ENCODE results near the gene LEKR1. TPM values are rescaled to one million over a fixed set of nuclear protein-coding genes. Genes with fewer than 3 reads are reported as not detected.
"Not testable (repeated sequence)": the region's sequence is repeated elsewhere in the genome, so short reads cannot be mapped to it uniquely, and the experiment has no call there.

The LEKR1 gene
- total RNA-seq, 2 donors from 2014 or later: 0.75 to 2.8 TPM

DNA sequence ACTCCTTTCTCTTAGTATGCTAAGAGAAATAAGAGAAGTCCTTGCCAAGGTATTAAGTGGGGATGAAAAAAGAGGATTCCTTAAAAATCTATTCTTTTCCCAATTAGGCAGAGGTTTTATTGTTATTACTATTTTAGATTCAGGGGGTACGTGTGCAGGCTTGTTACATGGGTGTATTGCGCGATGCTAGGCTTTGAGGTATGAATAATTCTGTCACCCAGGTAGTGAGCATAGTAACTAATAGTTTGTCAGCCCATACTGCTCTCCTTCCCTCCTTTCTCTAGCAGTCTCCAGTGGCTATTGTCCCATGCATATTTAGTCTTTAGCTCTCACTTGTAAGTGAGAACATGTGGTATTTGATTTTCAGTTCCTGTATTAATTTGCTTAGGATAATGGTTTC lies 83.9 kb downstream of the LEKR1 start:
- Mint-ChIP-seq H3K4me3 (no peak overlapping the region), H3K27me3 (peaks cover 15% of the 10 kb centered on the region), H3K27ac (no peak overlapping the region), H3K36me3 (ENCODE audit: low read depth) (no peaks in the 10 kb centered on the region), H3K4me1 (no peaks in the 10 kb centered on the region)
- no peak for ATAC-seq
- DNase-seq: no peak
- no peaks in the 10 kb centered on the region for H3K9me3 ChIP-seq (ENCODE audit: control insufficient read depth, low read length, poor library complexity, severe bottlenecking)

GRCh38 chr3:156910831-156911230 lies 84.7 kb downstream of the LEKR1 start:
- ATAC-seq; H3K4me3 Mint-ChIP-seq; H3K36me3 Mint-ChIP-seq (ENCODE audit: low read depth); H3K27ac Mint-ChIP-seq; H3K9me3 ChIP-seq (ENCODE audit: control insufficient read depth, low read length, poor library complexity, severe bottlenecking); H3K4me1 Mint-ChIP-seq; DNase-seq: not testable (repeated sequence)
- H3K27me3 Mint-ChIP-seq: peaks cover 15% of the 10 kb centered on the region

DNA sequence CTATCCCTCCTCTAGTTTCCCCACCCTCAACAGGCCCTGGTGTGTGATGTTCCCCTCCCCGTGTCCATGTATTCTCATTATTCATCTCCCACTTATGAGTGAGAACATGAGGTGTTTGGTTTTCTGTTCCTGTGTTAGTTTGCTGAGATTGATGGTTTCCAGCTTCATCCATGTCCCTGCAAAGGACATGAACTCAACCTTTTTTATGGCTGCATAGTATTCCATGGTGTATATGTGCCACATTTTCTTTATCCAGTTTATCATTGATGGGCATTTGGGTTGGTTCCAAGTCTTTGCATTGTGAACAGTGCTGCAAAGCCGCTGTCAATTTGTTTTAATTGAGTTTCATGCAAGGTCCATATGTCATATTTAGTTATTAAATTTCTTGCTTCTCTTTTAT lies 88.1 kb downstream of the LEKR1 start:
- not testable (repeated sequence) for DNase-seq; ATAC-seq; H3K27ac Mint-ChIP-seq; H3K9me3 ChIP-seq (ENCODE audit: control insufficient read depth, low read length, poor library complexity, severe bottlenecking); H3K4me1 Mint-ChIP-seq; H3K4me3 Mint-ChIP-seq; H3K36me3 Mint-ChIP-seq (ENCODE audit: low read depth)
- peaks cover 13% of the 10 kb centered on the region for H3K27me3 Mint-ChIP-seq

- ATAC-seq: no peak
- H3K27ac Mint-ChIP-seq: no peak overlapping the region
- H3K27me3 Mint-ChIP-seq: peaks cover 7% of the 10 kb centered on the region
- no peaks in the 10 kb centered on the region for H3K36me3 Mint-ChIP-seq (ENCODE audit: low read depth)
- no peak overlapping the region for H3K4me3 Mint-ChIP-seq
- no peaks in the 10 kb centered on the region for H3K9me3 ChIP-seq (ENCODE audit: control insufficient read depth, low read length, poor library complexity, severe bottlenecking)
- no peaks in the 10 kb centered on the region for H3K4me1 Mint-ChIP-seq
- DNase-seq: no peak
Measured at GRCh38 chr3:156915372-156915771, 89.2 kb downstream of the LEKR1 start.

GRCh38 chr3:156918746-156919145 lies 92.6 kb downstream of the LEKR1 start:
- no peak for ATAC-seq

GRCh38 chr3:156919818-156920217 lies 93.7 kb downstream of the LEKR1 start:
- no peak for DNase-seq
- Mint-ChIP-seq H3K27ac (no peak overlapping the region), H3K4me1 (no peaks in the 10 kb centered on the region), H3K27me3 (peaks cover 4% of the 10 kb centered on the region), H3K36me3 (ENCODE audit: low read depth) (peaks cover 4% of the 10 kb centered on the region), H3K4me3 (no peak overlapping the region)
- ATAC-seq: no peak
- no peaks in the 10 kb centered on the region for H3K9me3 ChIP-seq (ENCODE audit: control insufficient read depth, low read length, poor library complexity, severe bottlenecking)

More at GRCh38 chr3:156918746-156919145, 92.6 kb downstream of the LEKR1 start:
- no peak for DNase-seq
- Mint-ChIP-seq H3K27ac (no peak overlapping the region), H3K36me3 (ENCODE audit: low read depth) (peaks cover 4% of the 10 kb centered on the region), H3K27me3 (peaks cover 4% of the 10 kb centered on the region), H3K4me3 (no peak overlapping the region), H3K4me1 (no peaks in the 10 kb centered on the region)
- H3K9me3 ChIP-seq (ENCODE audit: control insufficient read depth, low read length, poor library complexity, severe bottlenecking): no peaks in the 10 kb centered on the region

DNA sequence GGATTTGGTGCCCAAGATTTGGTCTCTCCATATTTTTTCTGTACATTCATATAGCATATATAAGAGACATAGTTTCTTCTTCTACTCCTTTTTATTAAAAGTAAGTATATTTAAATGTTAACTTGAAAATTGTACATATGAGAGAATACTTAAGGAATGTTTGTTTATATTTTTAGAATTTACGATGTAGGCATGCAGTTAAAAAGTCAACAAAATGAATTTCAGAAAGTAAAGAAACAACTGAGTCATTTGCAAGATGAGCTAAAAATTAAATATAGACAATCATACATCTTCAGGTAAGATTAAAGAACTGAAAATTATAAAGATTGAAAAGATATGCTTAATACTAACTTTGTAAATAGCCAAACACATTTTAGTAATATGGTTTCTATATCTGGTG lies 94.2 kb downstream of the LEKR1 start:
- Mint-ChIP-seq H3K27ac (no peak overlapping the region), H3K4me3 (no peak overlapping the region), H3K36me3 (ENCODE audit: low read depth) (peaks cover 4% of the 10 kb centered on the region), H3K27me3 (peaks cover 4% of the 10 kb centered on the region), H3K4me1 (no peaks in the 10 kb centered on the region)
- ATAC-seq (no peak), DNase-seq (no peak)
- H3K9me3 ChIP-seq (ENCODE audit: control insufficient read depth, low read length, poor library complexity, severe bottlenecking): no peaks in the 10 kb centered on the region

GRCh38 chr3:156923349-156923748 lies 97.2 kb downstream of the LEKR1 start:
- Mint-ChIP-seq H3K4me1 (no peaks in the 10 kb centered on the region), H3K4me3 (no peak overlapping the region), H3K36me3 (ENCODE audit: low read depth) (peaks cover 4% of the 10 kb centered on the region), H3K27ac (no peak overlapping the region), H3K27me3 (peaks cover 7% of the 10 kb centered on the region)
- ATAC-seq: no peak
- DNase-seq: no peak
- H3K9me3 ChIP-seq (ENCODE audit: control insufficient read depth, low read length, poor library complexity, severe bottlenecking): no peaks in the 10 kb centered on the region

DNA sequence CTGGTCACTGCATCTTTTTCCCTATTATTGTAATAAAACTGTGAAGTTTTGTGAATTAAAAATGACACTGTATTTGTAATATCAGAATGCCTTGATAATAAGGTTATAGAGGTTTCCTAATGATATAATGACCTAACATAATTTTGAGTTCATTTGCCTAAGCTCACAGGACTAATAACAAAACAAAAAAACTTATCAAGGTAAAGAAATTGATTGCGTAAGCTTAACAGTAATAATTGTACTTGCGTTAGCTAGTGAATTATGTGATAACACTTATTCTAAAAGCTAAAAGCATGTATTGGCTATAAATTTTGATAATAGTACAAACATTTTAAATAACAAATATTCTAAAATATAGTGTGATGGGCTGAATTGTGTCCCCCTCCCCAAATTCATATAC lies 112.6 kb downstream of the LEKR1 start:
- H3K27me3 Mint-ChIP-seq: peaks cover 10% of the 10 kb centered on the region

GRCh38 chr3:156939315-156939714 lies 113.2 kb downstream of the LEKR1 start:
- DNase-seq (no peak), ATAC-seq (no peak)

More for the DNA sequence above, 112.6 kb downstream of the LEKR1 start:
- DNase-seq (no peak), ATAC-seq (no peak)
- no peak overlapping the region for H3K4me3 Mint-ChIP-seq
- H3K9me3 ChIP-seq (ENCODE audit: control insufficient read depth, low read length, poor library complexity, severe bottlenecking): no peaks in the 10 kb centered on the region
- no peak overlapping the region for H3K27ac Mint-ChIP-seq
- peaks cover 3% of the 10 kb centered on the region for H3K4me1 Mint-ChIP-seq
- H3K36me3 Mint-ChIP-seq (ENCODE audit: low read depth): no peaks in the 10 kb centered on the region

GRCh38 chr3:156941311-156941710 lies 115.2 kb downstream of the LEKR1 start:
- no peak overlapping the region for H3K4me3 Mint-ChIP-seq
- no peak overlapping the region for H3K27ac Mint-ChIP-seq
- DNase-seq: no peak
- H3K36me3 Mint-ChIP-seq (ENCODE audit: low read depth): no peaks in the 10 kb centered on the region
- H3K4me1 Mint-ChIP-seq: peaks cover 3% of the 10 kb centered on the region
- no peaks in the 10 kb centered on the region for H3K9me3 ChIP-seq (ENCODE audit: control insufficient read depth, low read length, poor library complexity, severe bottlenecking)
- no peak for ATAC-seq
- H3K27me3 Mint-ChIP-seq: peaks cover 10% of the 10 kb centered on the region

More at GRCh38 chr3:156939315-156939714, 113.2 kb downstream of the LEKR1 start:
- H3K9me3 ChIP-seq (ENCODE audit: control insufficient read depth, low read length, poor library complexity, severe bottlenecking): no peaks in the 10 kb centered on the region
- H3K36me3 Mint-ChIP-seq (ENCODE audit: low read depth): no peaks in the 10 kb centered on the region
- H3K27ac Mint-ChIP-seq: no peak overlapping the region
- H3K4me3 Mint-ChIP-seq: no peak overlapping the region
- peaks cover 10% of the 10 kb centered on the region for H3K27me3 Mint-ChIP-seq
- H3K4me1 Mint-ChIP-seq: peaks cover 3% of the 10 kb centered on the region

GRCh38 chr3:156948402-156949210 lies 122.5 kb downstream of the LEKR1 start:
- peaks cover 22% of the 10 kb centered on the region for H3K27me3 Mint-ChIP-seq
- H3K36me3 Mint-ChIP-seq (ENCODE audit: low read depth): peaks cover 6% of the 10 kb centered on the region
- H3K4me1 Mint-ChIP-seq: no peaks in the 10 kb centered on the region
- DNase-seq (no peak), ATAC-seq (no peak)
- H3K9me3 ChIP-seq (ENCODE audit: control insufficient read depth, low read length, poor library complexity, severe bottlenecking): no peaks in the 10 kb centered on the region
- no peak overlapping the region for H3K4me3 Mint-ChIP-seq
- no peak overlapping the region for H3K27ac Mint-ChIP-seq

DNA sequence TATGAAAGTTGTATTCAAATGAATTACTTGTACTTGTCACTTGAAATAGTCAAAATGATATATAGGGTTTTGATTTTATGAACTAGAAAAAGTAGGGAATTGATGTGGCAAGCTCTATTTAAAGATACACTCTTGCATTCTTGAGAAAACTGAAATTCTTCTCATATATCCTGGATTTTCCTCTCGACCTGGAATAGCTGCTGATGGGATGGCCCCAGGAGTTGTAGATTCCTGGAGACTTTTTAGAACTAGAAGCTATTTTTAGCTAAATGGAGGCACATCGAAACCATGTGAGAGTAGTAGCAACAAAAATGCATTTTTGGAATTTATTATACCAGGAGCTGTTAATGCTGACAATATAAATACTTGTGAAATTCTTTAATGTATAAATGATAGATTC lies 125.9 kb downstream of the LEKR1 start:
- H3K27ac Mint-ChIP-seq: no peak overlapping the region
- ATAC-seq: no peak

DNA sequence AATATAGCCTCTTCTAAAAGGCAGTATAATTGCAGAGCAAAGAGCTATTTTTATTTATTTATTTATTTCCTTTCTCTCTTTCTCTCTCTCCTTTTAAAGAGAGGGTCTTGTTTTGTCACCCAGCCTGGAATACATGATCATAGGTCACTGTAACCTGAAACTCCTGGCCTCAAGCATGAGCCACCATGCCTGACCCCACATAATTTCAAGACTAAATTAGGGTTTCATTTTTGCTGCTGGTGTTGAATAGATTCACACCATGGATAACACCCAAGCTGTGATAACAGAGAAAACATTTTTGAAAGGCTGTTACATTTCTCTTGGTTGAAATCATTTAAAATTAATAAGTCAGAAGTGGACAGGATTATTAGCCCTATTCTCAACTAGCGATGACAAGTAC lies 131.6 kb downstream of the LEKR1 start:
- no peak for ATAC-seq

More for the DNA sequence above, 125.9 kb downstream of the LEKR1 start:
- H3K9me3 ChIP-seq (ENCODE audit: control insufficient read depth, low read length, poor library complexity, severe bottlenecking): no peaks in the 10 kb centered on the region
- Mint-ChIP-seq H3K36me3 (ENCODE audit: low read depth) (peaks cover 5% of the 10 kb centered on the region), H3K27me3 (peaks cover 29% of the 10 kb centered on the region), H3K4me1 (no peaks in the 10 kb centered on the region), H3K4me3 (no peak overlapping the region)
- DNase-seq: no peak

More for the DNA sequence above, 131.6 kb downstream of the LEKR1 start:
- Mint-ChIP-seq H3K27me3 (peaks cover 12% of the 10 kb centered on the region), H3K36me3 (ENCODE audit: low read depth) (no peaks in the 10 kb centered on the region), H3K4me1 (peaks cover 2% of the 10 kb centered on the region), H3K27ac (no peak overlapping the region), H3K4me3 (no peak overlapping the region)
- DNase-seq: no peak
- no peaks in the 10 kb centered on the region for H3K9me3 ChIP-seq (ENCODE audit: control insufficient read depth, low read length, poor library complexity, severe bottlenecking)
